Stimulated activated CD8-positive, alpha-beta memory T cell treated with anti-CD3 and anti-CD28 coated beads, Interleukin-7, amount 100 ng/mL, for 48 hours (primary cell): Measurements from ENCODE around the gene ATP6V1A.
"Not testable (repeated sequence)": the region's sequence is repeated elsewhere in the genome, so short reads cannot be mapped to it uniquely, and the experiment has no call there.

ENCODE experiments used
- DNase-seq, 2 donors: peaks; one replicate each; pipeline ENCODE4 v3.0.0-alpha.2; 2020; ENCODE audit warnings: low read depth in 1 of 2; ENCODE audit errors: extremely low read depth in 1 of 2

Gene ATP6V1A

DNA sequence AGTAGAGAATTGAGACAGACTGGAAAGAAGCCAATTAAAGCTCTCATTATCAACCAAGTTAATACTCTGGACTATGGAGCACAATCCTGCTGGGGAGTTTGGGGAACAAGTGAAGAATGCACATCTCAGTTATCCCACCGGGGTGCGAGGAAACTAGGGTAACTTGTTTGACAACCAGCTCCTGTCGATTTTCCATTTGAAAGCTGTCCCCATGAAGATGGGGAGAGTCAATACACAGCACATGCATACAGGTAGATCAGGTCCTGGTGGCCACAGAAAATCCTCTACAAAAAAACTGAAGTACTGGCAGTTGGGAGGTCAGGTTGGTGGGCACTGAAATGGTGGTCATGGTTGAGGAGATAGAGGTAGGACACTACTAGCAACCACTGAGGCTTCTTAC lies 66.0 kb downstream of the ATP6V1A start:
- no peak for DNase-seq

DNA sequence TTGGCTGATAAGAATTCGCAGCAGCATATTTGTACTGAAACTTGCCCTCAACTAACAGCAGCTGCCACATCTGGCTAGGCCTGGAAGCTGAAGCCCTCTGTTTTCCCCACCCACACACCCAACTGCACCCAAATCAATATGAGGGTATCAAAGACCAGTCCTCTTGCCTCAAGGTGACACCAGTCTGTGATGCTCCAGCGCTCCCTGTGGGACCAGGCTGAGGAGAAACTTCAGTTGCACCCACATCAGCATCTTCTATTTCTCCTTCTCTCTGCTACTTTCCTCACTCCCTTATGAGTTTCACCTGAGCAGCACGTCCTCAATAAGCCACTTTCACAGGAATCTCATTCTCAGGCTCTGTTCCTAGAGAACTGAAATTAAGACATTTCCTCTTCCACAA lies 73.0 kb downstream of the ATP6V1A start:
- no peak for DNase-seq

DNA sequence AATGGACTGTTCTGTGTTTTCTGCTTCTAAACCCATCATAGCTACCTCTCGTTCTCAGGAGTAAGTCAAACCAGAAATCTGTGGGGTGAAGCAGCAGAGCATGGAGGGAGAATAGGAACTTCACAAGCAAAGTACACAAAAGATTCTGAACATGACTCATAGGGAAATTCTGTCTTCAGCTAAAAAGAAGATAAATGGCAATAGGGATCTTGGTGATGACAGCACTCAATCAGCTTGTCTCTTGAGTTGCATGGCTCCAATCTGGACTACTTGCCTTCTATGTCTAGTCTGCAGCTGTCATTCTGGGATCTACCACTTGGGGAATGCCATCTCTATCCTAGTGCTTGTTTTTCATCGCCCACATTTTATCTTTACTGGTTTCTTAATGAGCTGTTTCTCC lies 78.3 kb downstream of the ATP6V1A start:
- no peak for DNase-seq

DNA sequence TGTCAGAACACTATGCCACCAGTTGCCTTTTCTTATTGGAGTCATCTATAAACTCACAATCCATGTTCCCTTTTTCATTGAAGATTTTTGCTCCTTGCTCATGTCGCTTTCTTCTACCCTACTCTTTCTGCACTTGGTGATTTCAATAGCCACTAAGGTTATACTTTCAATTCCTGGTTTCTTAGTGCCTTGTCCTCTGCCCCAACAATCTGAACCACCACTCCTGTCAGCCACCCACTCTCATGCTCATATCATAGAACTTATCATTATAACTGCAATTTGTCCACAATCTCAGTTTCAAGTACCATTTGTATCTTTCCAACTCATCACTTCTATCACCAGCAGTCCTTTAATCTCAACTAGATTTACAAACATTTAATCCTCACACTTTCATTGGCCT lies 81.8 kb downstream of the ATP6V1A start:
- no peak for DNase-seq

DNA sequence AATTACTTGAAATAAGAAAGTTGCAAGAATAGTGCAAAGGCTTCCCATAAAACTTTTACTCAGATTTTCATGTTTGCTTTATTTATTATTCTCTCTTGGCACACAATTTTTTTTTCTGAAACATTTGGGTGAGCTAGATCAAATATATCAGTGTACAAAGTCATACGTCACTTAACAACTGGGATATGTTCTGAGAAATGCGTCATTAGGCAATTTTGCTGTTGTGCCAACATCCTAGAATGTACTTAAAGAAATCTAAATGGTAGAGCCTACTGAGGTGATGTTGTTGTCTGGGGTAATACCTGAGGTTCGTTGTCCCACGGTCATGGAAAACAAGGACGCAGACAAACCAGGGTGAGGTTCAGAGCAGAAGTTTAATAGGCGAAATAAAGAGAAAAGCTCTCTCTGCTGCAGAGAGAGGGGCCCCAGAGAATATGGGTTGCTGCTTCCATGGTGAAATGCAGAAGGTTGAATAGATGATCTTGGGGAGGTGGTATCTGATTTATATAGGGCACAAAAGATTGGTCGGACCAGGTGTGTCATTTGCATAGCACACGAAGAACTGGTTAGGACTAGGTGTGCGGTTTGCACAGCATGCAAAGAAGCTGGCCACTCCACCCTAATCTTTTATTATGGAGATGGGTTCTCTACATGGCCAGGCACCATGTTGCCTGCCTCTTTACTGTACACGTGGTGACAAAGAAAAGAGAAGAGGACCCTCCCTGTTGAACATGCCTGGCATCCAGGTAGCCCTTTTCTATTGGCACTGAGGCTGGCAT lies 82.9 kb downstream of the ATP6V1A start:
- no peak for DNase-seq

DNA sequence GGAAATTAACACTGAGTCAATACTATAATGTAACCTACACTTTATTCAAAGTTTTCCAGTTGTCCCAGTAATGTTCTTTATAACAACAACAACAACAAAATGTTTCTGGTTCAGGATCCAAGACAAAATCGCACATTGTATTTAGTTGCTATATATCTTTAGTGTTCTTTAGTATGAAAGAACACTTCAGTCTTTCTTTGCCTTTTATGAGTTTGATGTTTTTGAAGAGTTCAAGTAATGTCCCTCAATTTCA lies 84.2 kb downstream of the ATP6V1A start:
- DNase-seq: no peak

DNA sequence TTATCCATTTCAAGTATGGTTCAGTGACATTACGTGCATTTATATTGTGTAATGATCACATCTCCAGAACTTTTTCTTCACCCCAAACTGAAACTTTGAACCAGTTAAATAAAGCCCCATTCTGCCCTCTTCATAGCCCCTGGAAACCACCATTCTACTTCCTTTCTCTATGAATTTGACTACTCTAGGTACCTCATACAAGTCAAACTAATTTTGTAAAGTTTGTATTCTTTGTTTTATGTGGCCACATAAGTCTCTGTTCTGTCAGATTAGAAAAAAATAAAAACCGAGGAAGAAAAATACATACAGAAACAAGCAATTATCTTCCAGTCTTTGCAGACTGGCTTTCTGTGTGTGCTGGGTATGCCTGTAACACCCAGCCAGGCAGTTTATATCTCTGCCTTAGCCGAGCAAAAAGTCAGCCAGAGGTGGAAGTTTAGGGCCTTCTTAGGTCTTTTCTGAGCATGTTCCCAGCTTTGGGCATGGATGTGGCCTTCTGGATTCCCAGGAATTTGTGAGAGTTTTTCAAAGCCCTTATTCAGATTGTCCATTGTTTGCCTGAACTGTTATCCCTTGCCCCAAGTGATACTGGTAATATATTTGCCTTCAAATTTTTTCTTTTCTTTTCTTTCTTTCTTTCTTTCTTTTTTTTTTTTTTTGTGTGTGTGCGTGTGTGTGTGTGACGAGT lies 85.8 kb downstream of the ATP6V1A start:
- DNase-seq: no peak

DNA sequence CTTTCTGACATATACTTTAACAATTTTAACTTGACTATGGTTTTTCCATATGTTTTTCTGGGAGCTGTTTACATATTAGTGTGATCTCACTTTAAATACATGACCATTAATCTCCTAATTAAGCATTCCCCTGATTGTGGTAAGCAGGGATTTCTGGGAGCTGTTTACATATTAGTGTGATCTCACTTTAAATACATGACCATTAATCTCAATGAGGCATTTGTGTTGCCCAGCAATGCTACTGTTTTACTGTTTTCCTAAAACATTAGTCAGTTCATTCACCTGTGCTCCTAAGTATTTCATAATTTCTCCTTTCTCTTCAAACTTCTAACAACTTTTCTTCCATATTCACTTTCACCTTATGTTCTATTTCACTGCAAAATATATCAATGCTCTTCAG lies 88.1 kb downstream of the ATP6V1A start:
- DNase-seq: no peak

DNA sequence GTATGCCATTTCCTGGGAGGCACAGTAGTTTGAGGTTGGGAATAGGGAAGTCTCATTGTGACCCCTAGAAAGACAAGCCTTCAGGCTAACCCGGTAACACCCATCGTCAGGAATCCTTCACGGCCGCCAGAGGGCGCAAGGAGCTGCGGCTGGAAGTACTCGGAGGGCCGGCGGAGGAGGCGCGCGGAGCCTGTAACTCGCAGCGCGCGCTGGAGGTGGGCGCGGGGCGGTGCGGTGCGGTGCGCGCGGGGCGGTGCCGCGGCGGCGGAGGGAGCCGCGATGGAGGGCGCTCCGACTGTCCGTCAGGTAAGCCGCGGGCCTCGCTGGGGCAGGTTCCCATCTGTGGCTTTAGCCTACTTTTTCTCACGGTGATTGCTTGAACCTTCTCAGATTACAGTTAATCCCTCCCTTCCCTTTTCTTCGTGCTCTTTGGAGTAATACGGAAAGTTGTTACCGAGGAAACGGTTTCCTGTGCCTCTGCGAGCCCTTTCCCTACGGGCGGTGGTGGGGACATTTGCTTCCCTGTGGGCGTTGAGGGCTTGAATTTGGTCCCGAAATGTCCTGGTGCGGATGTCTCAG lies 91.9 kb downstream of the ATP6V1A start, which contains the start of gene GRAMD1C:
Gene GRAMD1C (plus strand): TSS at position 158 of the 579 bp plus-strand sequence. CDS start 122 bp downstream, at position 280.
- peak; percentile 64 to 73 for DNase-seq

DNA sequence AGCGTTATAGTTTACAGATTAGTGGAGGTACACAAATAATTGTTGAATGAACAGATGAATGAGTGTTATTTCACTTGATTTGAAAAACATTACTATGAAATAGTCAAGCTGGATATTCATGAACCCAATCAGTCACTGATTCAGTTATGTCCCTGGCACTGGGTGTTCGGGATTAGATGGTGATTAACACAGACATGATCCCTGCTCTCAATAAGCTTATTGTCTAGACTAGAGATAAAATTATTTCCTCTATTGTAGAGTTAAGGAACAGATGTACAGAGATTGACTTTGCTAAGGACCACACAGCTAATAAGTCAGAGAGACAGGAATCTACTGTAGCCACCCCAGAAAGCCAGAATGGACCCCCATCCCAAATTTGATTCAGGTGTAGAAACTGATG lies 92.7 kb downstream of the ATP6V1A start:
- DNase-seq: no peak

DNA sequence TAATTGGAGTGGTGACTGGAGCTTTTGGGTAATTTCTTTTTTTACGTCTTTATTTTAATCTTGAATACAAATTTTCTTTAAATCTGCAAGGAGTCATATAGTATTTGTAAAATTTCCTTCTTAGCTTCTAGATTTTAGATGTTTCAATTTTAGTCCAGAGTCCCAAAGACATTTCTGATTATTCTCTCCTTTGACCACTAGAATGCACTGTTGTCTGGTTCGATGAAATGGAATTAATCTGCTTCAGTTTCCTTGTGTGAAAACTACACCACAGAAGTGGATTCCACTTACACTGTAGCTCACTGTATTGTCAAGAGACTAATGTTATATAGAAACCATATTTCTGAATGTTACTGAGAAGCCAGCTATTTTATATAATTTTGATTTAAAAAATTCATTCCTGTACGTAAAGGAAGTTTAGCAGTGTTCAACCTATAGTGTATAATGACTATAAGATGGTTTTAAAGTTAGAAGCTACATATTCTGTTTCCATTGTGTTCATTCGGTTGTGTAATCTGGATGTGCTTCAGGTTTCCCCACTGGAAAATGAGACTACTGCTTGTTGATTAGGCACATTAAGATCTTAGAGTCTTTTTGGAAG lies 97.9 kb downstream of the ATP6V1A start:
- no peak for DNase-seq

DNA sequence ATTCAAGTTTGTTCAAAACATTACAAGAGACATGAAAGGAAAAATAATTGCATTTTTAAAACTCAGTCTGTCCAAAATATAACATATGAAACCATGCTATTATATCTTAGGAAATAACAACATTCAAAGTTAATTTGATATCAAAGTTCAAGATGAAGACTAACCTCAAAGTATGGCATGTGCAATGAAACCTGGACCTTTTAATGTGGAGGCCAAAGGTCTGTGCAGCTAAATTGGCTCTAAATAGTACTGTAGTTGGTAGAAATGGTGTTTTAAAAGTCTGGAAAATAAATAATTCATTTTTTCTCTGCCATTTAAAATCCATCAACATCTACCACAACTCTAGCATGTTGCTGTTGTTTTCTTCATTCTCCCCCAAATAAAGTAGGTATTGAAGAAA lies 100.4 kb downstream of the ATP6V1A start:
- DNase-seq: no peak

DNA sequence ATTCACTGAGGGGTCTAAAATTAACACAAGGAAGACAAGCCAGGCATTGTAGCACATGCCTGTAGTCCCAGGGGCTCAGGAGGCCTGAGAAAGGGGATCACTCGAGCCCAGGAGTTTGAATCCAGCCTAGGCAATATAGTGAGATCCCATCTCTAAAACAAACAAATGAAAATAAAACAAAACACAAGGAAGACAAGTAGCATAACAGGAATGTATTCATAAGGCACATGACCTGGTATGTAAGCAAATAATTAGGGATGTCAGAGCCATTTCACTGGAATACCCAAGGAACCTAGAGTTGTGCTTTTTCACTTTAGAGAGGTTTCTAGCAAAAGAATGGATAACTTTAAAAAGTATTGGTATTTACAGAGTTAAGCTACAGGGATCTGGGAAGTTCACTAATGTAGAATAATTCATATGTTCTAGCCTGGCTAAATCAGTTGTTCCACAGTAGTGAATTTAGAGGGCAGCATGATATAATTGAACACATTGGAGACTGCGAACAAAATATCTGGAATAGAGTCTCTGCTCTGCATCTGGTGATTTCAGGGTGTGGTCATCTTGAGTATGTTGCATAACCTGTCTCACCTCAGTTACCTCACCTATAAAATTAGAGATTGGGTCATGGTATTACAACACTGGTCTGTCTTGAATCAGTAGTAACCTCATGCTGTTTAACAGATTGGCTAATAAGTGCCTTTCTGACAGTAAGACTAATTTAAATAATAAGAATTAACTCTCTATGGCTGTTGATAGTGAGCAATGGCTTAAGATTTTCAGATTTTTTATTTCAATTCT lies 101.0 kb downstream of the ATP6V1A start:
- no peak for DNase-seq

DNA sequence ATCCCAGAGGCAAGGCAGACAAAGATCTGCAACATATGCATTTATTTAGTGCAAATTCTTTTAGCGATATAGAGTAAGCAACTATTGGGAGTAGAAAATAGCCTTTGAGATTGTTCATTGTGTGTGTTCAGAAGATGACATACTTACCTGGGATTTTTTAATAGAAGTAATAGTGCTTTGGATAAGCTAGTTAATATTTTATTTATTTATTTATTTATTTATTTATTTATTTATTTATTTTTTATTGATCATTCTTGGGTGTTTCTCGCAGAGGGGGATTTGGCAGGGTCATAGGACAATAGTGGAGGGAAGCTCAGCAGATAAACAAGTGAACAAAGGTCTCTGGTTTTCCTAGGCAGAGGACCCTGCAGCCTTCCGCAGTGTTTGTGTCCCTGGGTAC lies 102.2 kb downstream of the ATP6V1A start:
- not testable (repeated sequence) for DNase-seq

DNA sequence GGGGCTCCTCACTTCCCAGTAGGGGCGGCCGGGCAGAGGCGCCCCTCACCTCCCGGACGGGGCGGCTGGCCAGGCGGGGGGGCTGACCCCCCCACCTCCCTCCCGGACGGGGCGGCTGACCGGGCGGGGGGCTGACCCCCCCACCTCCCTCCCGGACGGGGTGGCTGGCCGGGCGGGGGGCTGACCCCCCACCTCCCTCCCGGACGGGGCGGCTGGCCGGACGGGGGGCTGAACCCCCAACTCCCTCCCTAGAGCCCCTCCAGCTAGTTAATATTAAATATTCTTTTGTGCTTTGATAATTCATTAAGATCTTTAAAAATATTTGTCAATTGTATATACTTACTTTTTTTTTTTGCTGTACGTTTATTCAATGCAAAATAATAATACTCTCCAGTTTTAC lies 103.0 kb downstream of the ATP6V1A start:
- not testable (repeated sequence) for DNase-seq

DNA sequence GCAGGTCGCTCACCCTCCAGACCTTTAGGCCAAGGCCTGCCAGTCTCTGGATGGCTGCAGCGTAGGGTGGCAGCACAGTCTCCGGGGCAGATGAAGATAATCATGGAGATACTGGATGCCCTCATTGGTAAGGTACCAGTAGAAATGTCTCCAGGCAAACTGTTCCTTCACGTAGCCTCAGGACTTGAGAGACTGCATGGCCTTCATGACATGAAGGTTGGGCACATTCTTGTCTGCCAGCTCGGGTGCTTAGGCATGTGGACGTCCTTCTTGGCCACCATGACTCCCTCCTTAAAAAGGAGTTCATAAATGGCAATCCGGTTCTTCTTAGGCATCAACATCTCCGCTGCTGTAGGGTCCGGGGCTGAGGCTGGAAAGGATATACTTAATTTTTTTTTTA lies 103.6 kb downstream of the ATP6V1A start:
- DNase-seq: not testable (repeated sequence)

DNA sequence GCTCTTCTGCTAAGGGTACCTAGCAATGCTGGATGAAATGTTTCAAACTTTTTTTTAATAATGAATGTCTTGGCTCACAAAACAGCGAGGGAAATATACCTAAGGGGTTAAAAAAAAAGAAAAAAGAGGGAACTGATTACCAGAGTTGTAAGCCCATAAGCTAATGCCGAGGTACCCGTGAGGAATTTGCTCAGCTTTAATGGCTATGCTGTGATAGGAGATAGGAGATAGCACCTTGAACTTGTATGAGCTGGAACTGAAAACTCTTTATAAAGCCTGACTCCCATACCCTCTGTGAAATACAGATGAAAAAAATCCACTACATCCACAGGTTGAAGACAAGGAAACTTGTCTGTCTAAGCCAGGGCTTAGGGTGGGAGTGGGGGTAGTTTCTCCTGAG lies 105.7 kb downstream of the ATP6V1A start:
- no peak for DNase-seq
